K562 (cell line): Measurements from ENCODE around the gene EHMT2. TPM values are rescaled to one million over a fixed set of nuclear protein-coding genes. Genes with fewer than 3 reads are reported as not detected.

ENCODE experiments used
- ATF7 ChIP-seq: fragments of 450-650 bp; IDR thresholded peaks from 2 replicates; pipeline ENCODE4 v1.7.1; 2014; ENCODE audit warnings: mild to moderate bottlenecking, moderate library complexity
- CEBPG ChIP-seq, 3 experiments: fragments of 200-800 bp in 1 of 3; sonication (Bioruptor generic) in 1 of 3; sonication (generic) in 1 of 3; formaldehyde crosslinking in 1 of 3; IDR thresholded peaks in 2 of 3; conservative IDR thresholded peaks in 1 of 3; 2 replicates each; pipeline versions ENCODE4 v1.6.1 to v1.8.0; 2016 to 2022; ENCODE audit warnings: missing compliant biosample characterization in 2 of 3, missing genetic modification characterization in 2 of 3, mild to moderate bottlenecking in 1 of 3, missing genetic modification reagents in 1 of 3
- ELF4 ChIP-seq: fragments of 450-650 bp; formaldehyde crosslinking; IDR thresholded peaks from 2 replicates; pipeline ENCODE4 v1.4.0; 2022; ENCODE audit warnings: missing genetic modification characterization
- ETV5 ChIP-seq: sonication (generic); formaldehyde crosslinking; IDR thresholded peaks from 2 replicates; pipeline ENCODE4 v1.4.0; 2020; ENCODE audit warnings: low read depth, mild to moderate bottlenecking, missing genetic modification reagents
- HCFC1 ChIP-seq: IDR thresholded peaks from 2 replicates; pipeline ENCODE4 v1.6.1; 2012; ENCODE audit warnings: low read depth, low read length, improper control_type of control experiment
- NEUROD1 ChIP-seq: fragments of 150-350 bp; IDR thresholded peaks from 2 replicates; pipeline ENCODE4 v1.6.1; 2014; ENCODE audit warnings: borderline replicate concordance, low read length, low read depth; ENCODE audit not compliant: partially characterized antibody
- RAD51 ChIP-seq: fragments of 450-650 bp; IDR thresholded peaks from 2 replicates; pipeline ENCODE4 v1.7.1; 2016; ENCODE audit warnings: low read depth, mild to moderate bottlenecking, borderline replicate concordance
- SMAD4 ChIP-seq: fragments of 250-450 bp; sonication (Bioruptor Pico); conservative IDR thresholded peaks from 2 replicates; pipeline ENCODE4 v1.8.0; 2021; ENCODE audit warnings: inconsistent platforms, mild to moderate bottlenecking, moderate library complexity
- TAF7 ChIP-seq: fragments of 450-650 bp; IDR thresholded peaks from 2 replicates; pipeline ENCODE4 v1.6.1; 2016; ENCODE audit warnings: missing genetic modification characterization, missing compliant biosample characterization
- TARDBP ChIP-seq: fragments of 450-650 bp; IDR thresholded peaks from 2 replicates; pipeline ENCODE4 v1.6.1; 2016
- TEAD4 ChIP-seq, 2 experiments: sonication (generic) in 1 of 2; formaldehyde crosslinking in 1 of 2; IDR thresholded peaks; 2 replicates each; pipeline versions ENCODE4 v1.6.1 to v1.8.0; 2012 to 2022; ENCODE audit warnings: borderline replicate concordance in 1 of 2, inconsistent platforms in 1 of 2, low read length in 1 of 2, mild to moderate bottlenecking in 1 of 2, missing genetic modification reagents in 1 of 2
- YY1 ChIP-seq, 3 experiments: IDR thresholded peaks; 2 replicates each; pipeline ENCODE4 v1.6.1; 2011; ENCODE audit warnings: low read length in 2 of 3, mild to moderate bottlenecking in 2 of 3, moderate library complexity in 2 of 3, borderline replicate concordance in 1 of 3, control low read depth in 1 of 3, low read depth in 1 of 3; ENCODE audit not compliant: insufficient read depth in 3 of 3, insufficient replicate concordance in 2 of 3, control insufficient read depth in 1 of 3, insufficient read length in 1 of 3; ENCODE audit errors: extremely low read depth in 1 of 3
- ZNF174 ChIP-seq: fragments of 250-450 bp; sonication (Bioruptor Pico); IDR thresholded peaks from 2 replicates; pipeline ENCODE4 v1.4.0; 2020; ENCODE audit warnings: mild to moderate bottlenecking
- polyA plus RNA-seq, 8 experiments: library from polyadenylated mRNA; depleted of rRNA in 4 of 8; stranded (reverse) in 5 of 8; unstranded in 3 of 8; fragments of >200 nt; fragmentation: Nextera tagmentation in 2 of 8; fragmentation: Illumina TruSeq in 1 of 8; extraction: Ambion mirVana in 2 of 8; extraction: Trizol in 1 of 8; gene quantifications; 2 replicates each; pipeline versions ENCODE4 v1.2.1 to v1.2.3, GENCODE V29; 2011 to 2014; ENCODE audit warnings: inconsistent platforms in 1 of 8, missing spikeins in 1 of 8
- total RNA-seq, 7 experiments: library from RNA; depleted of rRNA in 6 of 7; stranded (reverse); fragments of >200 nt in 6 of 7; fragmentation: Illumina TruSeq in 2 of 7; extraction: Trizol in 2 of 7; gene quantifications; 2 replicates each; pipeline versions ENCODE4 v1.2.1 to v1.2.3, GENCODE V29; 2011 to 2021; ENCODE audit warnings: low replicate concordance in 1 of 7
- TF ChIP-seq, protein P1 (sequence below): fragments of 250-450 bp; sonication (Bioruptor Pico); IDR thresholded peaks from 2 replicates; pipeline ENCODE4 v1.9.0; 2021; ENCODE audit warnings: mild to moderate bottlenecking, inconsistent platforms
- TF ChIP-seq, protein P2 (sequence below): fragments of 250-450 bp; sonication (Bioruptor Pico); IDR thresholded peaks from 2 replicates; pipeline ENCODE4 v1.8.0; 2021; ENCODE audit warnings: borderline replicate concordance, mild to moderate bottlenecking, moderate library complexity; ENCODE audit not compliant: poor library complexity, severe bottlenecking

EHMT2 gene
- total and polyA plus RNA-seq, 9 of the 15 experiments (the other 6 are each of a cell fraction or from before 2014, with no cell fraction given): 2.1 to 63.8 (median 38.5) TPM

DNA sequence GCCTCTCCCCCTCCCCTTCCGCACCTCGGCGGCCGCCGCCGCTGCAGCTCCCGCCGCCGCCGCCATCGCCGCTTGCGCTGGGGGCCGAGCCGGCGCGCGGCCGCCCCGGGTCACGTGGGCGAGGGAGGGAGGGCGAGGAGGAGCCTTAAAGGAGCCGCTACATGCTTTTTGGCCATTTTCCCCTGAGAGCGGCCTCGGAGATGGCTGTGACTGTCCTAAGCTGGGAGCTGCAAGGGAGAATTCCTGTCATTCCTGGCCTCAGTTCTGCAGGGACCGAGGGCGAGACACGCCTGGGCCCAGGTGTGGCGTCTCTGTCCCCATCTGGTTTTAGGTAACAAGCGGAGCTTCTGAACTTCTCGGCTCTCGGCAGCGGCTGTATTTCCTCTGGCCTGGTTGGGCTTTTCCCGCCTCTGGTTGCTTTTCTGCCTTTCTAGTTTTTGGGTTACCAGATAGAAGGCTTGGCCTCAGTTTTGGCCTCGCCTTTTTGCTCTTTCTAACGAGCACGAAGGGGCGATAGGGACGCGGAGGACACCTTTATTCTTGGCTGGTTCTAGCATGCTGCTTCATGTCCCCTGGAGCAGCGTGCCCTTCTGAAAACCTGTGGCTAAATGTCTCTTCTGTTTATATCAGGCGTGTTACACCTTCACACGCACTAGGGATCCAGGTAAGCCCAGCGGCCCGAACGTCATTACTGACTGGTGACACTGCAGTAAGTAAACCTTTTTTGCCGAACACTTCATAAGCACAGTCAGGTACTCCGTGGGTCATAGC, at the start of gene EHMT2 (continued):
- TF ChIP-seq, protein P1, sequence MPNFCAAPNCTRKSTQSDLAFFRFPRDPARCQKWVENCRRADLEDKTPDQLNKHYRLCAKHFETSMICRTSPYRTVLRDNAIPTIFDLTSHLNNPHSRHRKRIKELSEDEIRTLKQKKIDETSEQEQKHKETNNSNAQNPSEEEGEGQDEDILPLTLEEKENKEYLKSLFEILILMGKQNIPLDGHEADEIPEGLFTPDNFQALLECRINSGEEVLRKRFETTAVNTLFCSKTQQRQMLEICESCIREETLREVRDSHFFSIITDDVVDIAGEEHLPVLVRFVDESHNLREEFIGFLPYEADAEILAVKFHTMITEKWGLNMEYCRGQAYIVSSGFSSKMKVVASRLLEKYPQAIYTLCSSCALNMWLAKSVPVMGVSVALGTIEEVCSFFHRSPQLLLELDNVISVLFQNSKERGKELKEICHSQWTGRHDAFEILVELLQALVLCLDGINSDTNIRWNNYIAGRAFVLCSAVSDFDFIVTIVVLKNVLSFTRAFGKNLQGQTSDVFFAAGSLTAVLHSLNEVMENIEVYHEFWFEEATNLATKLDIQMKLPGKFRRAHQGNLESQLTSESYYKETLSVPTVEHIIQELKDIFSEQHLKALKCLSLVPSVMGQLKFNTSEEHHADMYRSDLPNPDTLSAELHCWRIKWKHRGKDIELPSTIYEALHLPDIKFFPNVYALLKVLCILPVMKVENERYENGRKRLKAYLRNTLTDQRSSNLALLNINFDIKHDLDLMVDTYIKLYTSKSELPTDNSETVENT (CRISPR knock-in tag): 0 out of 2 replicates have a peak, but pooled peaks have one; percentile 46
- TF ChIP-seq NEUROD1 (peak; percentile 36), ETV5 (CRISPR knock-in tag) (peak; percentile 70; the same call in 1 of the 2 replicates), YY1 (IDR thresholded peaks at IDR 0.05; ENCODE audit: borderline replicate concordance in 1 of 3, control insufficient read depth in 1 of 3, extremely low read depth in 1 of 3, insufficient read depth in 3 of 3, insufficient read length in 1 of 3, insufficient replicate concordance in 2 of 3, low read depth in 1 of 3, low read length in 2 of 3) (peak; percentile 63 to 91 (median 83)), TAF7 (tag) (peak; percentile 50; the same call in 1 of the 2 replicates), CEBPG (CRISPR knock-in tag; IDR thresholded peaks at IDR 0.05) (no peak), CEBPG (tag; conservative IDR thresholded peaks at IDR 0.05 in 1 of 2, IDR thresholded peaks at IDR 0.05 in 1 of 2) (no peak), TARDBP (0 out of 2 replicates have a peak, but pooled peaks have one; percentile 16), ELF4 (CRISPR knock-in tag) (no peak), HCFC1 (peak; percentile 60), RAD51 (peak; percentile 91), SMAD4 (peak; percentile 67; the same call in 1 of the 2 replicates), ATF7 (peak; percentile 39; the same call in 1 of the 2 replicates), TEAD4 (IDR thresholded peaks at IDR 0.05; ENCODE audit: low read length) (no peak; the same call in 1 of the 2 replicates), TEAD4 (CRISPR knock-in tag; IDR thresholded peaks at IDR 0.05; ENCODE audit: borderline replicate concordance) (no peak), ZNF174 (no peak)
- TF ChIP-seq, protein P2, sequence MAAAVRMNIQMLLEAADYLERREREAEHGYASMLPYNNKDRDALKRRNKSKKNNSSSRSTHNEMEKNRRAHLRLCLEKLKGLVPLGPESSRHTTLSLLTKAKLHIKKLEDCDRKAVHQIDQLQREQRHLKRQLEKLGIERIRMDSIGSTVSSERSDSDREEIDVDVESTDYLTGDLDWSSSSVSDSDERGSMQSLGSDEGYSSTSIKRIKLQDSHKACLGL (CRISPR knock-in tag): peak; percentile 8
